GM12878 (cell line): ENCODE measurements around the gene SETD2.

Experiments used
- CBFB ChIP-seq: IDR thresholded peaks from 2 replicates; pipeline ENCODE4 v1.6.1; 2016; ENCODE audit warnings: antibody characterized with exemption, low read depth
- CREB1 ChIP-seq: IDR thresholded peaks from 2 replicates; pipeline ENCODE4 v1.6.1; 2012; ENCODE audit warnings: low read depth, mild to moderate bottlenecking, inconsistent platforms
- CTCF ChIP-seq, 3 experiments: IDR thresholded peaks in 2 of 3; conservative IDR thresholded peaks in 1 of 3; 2 replicates each; pipeline ENCODE4 v1.5.1; 2011; ENCODE audit warnings: low read depth in 3 of 3, low read length in 3 of 3, mild to moderate bottlenecking in 3 of 3, control low read depth in 2 of 3, moderate library complexity in 2 of 3, inconsistent platforms in 1 of 3, mixed read lengths in 1 of 3; ENCODE audit not compliant: control insufficient read depth in 2 of 3, insufficient read depth in 1 of 3; ENCODE audit errors: extremely low read depth in 1 of 3
- CUX1 ChIP-seq: IDR thresholded peaks from 2 replicates; pipeline ENCODE4 v1.6.1; 2012; ENCODE audit warnings: improper control_type of control experiment, low read depth, low read length; ENCODE audit not compliant: insufficient replicate concordance
- DPF2 ChIP-seq: fragments of 450-650 bp; IDR thresholded peaks from 2 replicates; pipeline ENCODE4 v1.6.1; 2017; ENCODE audit warnings: mild to moderate bottlenecking
- EZH2 ChIP-seq: IDR thresholded peaks from 2 replicates; pipeline ENCODE4 v1.6.1; 2012; ENCODE audit warnings: low read depth, mild to moderate bottlenecking, control low read depth, inconsistent platforms, low read length, borderline replicate concordance; ENCODE audit not compliant: control insufficient read depth
- MYB ChIP-seq: fragments of 150-350 bp; IDR thresholded peaks from 2 replicates; pipeline ENCODE4 v1.6.1; 2014; ENCODE audit warnings: mild to moderate bottlenecking, low read depth, low read length, borderline replicate concordance
- NRF1 ChIP-seq: conservative IDR thresholded peaks from 2 replicates; pipeline ENCODE4 v1.6.1; 2011; ENCODE audit warnings: mild to moderate bottlenecking, low read depth, low read length, improper control_type of control experiment
- POLR2AphosphoS5 ChIP-seq: IDR thresholded peaks from 2 replicates; pipeline ENCODE4 v1.6.1; 2011; ENCODE audit warnings: mild to moderate bottlenecking, low read length, inconsistent platforms
- RCOR1 ChIP-seq: conservative IDR thresholded peaks from 2 replicates; pipeline ENCODE4 v1.6.1; 2012; ENCODE audit warnings: low read depth, low read length, improper control_type of control experiment
- USF1 ChIP-seq: IDR thresholded peaks from 2 replicates; pipeline ENCODE4 v1.6.1; 2011; ENCODE audit warnings: borderline replicate concordance, low read depth, mild to moderate bottlenecking, moderate library complexity, mixed read lengths, low read length; ENCODE audit not compliant: insufficient read depth; ENCODE audit errors: extremely low read length

- TF ChIP-seq DPF2 = no peak
- no peak for TF ChIP-seq CTCF (IDR thresholded peaks at IDR 0.05 in 2 of 3, conservative IDR thresholded peaks at IDR 0.05 in 1 of 3; ENCODE audit: control insufficient read depth in 2 of 3, extremely low read depth in 1 of 3, insufficient read depth in 1 of 3, low read depth in 3 of 3, low read length in 3 of 3)
- no peak for TF ChIP-seq POLR2AphosphoS5
- no peak for TF ChIP-seq EZH2
- no peak for TF ChIP-seq CREB1
- TF ChIP-seq NRF1 = no peak
- no peak for TF ChIP-seq USF1
- no peak for TF ChIP-seq CUX1
- no peak for TF ChIP-seq MYB
- no peak for TF ChIP-seq RCOR1
- no peak for TF ChIP-seq CBFB
These were observed 107.2 kb downstream of the SETD2 start for GRCh38 chr3:47056705-47057104.
